ENCODE results near the gene PTTG1. TPM values are rescaled to one million over a fixed set of nuclear protein-coding genes. Genes with fewer than 3 reads are reported as not detected.

Gene PTTG1
- total and polyA plus RNA-seq, 9 of the 15 experiments (the other 6 are each of a cell fraction or from before 2014, with no cell fraction given) = 193 to 1,088 (median 349) TPM

- TF ChIP-seq, protein P1, sequence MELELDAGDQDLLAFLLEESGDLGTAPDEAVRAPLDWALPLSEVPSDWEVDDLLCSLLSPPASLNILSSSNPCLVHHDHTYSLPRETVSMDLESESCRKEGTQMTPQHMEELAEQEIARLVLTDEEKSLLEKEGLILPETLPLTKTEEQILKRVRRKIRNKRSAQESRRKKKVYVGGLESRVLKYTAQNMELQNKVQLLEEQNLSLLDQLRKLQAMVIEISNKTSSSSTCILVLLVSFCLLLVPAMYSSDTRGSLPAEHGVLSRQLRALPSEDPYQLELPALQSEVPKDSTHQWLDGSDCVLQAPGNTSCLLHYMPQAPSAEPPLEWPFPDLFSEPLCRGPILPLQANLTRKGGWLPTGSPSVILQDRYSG (tag; conservative IDR thresholded peaks at IDR 0.05; ENCODE audit: low read depth) = no peak
- peak; percentile 59 for TF ChIP-seq SAP30 (IDR thresholded peaks at IDR 0.05; ENCODE audit: borderline replicate concordance, insufficient read depth, low read depth, low read length, poor library complexity, severe bottlenecking)
- TF ChIP-seq, protein P2, sequence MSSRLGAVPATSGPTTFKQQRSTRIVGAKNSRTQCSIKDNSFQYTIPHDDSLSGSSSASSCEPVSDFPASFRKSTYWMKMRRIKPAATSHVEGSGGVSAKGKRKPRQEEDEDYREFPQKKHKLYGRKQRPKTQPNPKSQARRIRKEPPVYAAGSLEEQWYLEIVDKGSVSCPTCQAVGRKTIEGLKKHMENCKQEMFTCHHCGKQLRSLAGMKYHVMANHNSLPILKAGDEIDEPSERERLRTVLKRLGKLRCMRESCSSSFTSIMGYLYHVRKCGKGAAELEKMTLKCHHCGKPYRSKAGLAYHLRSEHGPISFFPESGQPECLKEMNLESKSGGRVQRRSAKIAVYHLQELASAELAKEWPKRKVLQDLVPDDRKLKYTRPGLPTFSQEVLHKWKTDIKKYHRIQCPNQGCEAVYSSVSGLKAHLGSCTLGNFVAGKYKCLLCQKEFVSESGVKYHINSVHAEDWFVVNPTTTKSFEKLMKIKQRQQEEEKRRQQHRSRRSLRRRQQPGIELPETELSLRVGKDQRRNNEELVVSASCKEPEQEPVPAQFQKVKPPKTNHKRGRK (tag; IDR thresholded peaks at IDR 0.05) = no peak
- no peak for TF ChIP-seq MXI1 (IDR thresholded peaks at IDR 0.05; ENCODE audit: low read depth, low read length)
- TF ChIP-seq POLR2AphosphoS2 (IDR thresholded peaks at IDR 0.05; ENCODE audit: low read length) = no peak
- TF ChIP-seq CBX8 (IDR thresholded peaks at IDR 0.05; ENCODE audit: borderline replicate concordance, extremely low read depth, low read depth, low read length, poor library complexity, severe bottlenecking) = no peak
- TF ChIP-seq, protein P3, sequence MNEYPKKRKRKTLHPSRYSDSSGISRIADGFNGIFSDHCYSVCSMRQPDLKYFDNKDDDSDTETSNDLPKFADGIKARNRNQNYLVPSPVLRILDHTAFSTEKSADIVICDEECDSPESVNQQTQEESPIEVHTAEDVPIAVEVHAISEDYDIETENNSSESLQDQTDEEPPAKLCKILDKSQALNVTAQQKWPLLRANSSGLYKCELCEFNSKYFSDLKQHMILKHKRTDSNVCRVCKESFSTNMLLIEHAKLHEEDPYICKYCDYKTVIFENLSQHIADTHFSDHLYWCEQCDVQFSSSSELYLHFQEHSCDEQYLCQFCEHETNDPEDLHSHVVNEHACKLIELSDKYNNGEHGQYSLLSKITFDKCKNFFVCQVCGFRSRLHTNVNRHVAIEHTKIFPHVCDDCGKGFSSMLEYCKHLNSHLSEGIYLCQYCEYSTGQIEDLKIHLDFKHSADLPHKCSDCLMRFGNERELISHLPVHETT (CRISPR knock-in tag; conservative IDR thresholded peaks at IDR 0.05 in 1 of 2, IDR thresholded peaks at IDR 0.05 in 1 of 2) = no peak
- no peak for TF ChIP-seq ZNF224 (CRISPR knock-in tag; IDR thresholded peaks at IDR 0.05)
- TF ChIP-seq FOXA1 (IDR thresholded peaks at IDR 0.05; ENCODE audit: borderline replicate concordance) = no peak
- no peak for TF ChIP-seq KAT2B (IDR thresholded peaks at IDR 0.05; ENCODE audit: low read depth, low read length)
- peak in 1 of 2 experiments; percentile 70; a peak in 1 of 4 replicates for TF ChIP-seq HDAC1 (IDR thresholded peaks at IDR 0.05)
- TF ChIP-seq FOXM1 (IDR thresholded peaks at IDR 0.05; ENCODE audit: low read depth) = peak; percentile 100
- TF ChIP-seq FOXM1 (CRISPR knock-in tag; IDR thresholded peaks at IDR 0.05; ENCODE audit: low read depth) = peak; percentile 99
- TF ChIP-seq TRIM24 (IDR thresholded peaks at IDR 0.05) = no peak; a peak in 1 of 4 replicates
- no peak for TF ChIP-seq ZNF551 (CRISPR knock-in tag; IDR thresholded peaks at IDR 0.05)
- TF ChIP-seq ZNF717 (CRISPR knock-in tag; IDR thresholded peaks at IDR 0.05) = no peak
- TF ChIP-seq ZNF644 (tag; IDR thresholded peaks at IDR 0.05; ENCODE audit: low read depth) = no peak
- no peak for TF ChIP-seq RBM22 (IDR thresholded peaks at IDR 0.05; ENCODE audit: low read depth, low read length, poor library complexity, severe bottlenecking)
- TF ChIP-seq POLR2H (tag; IDR thresholded peaks at IDR 0.05; ENCODE audit: low read depth) = peak; percentile 78
- TF ChIP-seq ZNF165 (CRISPR knock-in tag; IDR thresholded peaks at IDR 0.05; ENCODE audit: borderline replicate concordance) = no peak
- no peak for TF ChIP-seq CBFA2T2 (conservative IDR thresholded peaks at IDR 0.05)
- TF ChIP-seq FOXJ3 (CRISPR knock-in tag; IDR thresholded peaks at IDR 0.05) = no peak
- TF ChIP-seq, protein P4, sequence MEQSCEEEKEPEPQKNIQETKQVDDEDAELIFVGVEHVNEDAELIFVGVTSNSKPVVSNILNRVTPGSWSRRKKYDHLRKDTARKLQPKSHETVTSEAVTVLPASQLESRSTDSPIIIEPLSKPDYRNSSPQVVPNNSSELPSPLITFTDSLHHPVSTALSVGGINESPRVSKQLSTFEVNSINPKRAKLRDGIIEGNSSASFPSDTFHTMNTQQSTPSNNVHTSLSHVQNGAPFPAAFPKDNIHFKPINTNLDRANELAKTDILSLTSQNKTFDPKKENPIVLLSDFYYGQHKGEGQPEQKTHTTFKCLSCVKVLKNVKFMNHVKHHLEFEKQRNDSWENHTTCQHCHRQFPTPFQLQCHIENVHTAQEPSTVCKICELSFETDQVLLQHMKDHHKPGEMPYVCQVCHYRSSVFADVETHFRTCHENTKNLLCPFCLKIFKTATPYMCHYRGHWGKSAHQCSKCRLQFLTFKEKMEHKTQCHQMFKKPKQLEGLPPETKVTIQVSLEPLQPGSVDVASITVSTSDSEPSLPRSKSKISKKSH (CRISPR knock-in tag; IDR thresholded peaks at IDR 0.05) = no peak
These were observed at the start of gene PTTG1 (continued) for GRCh38 chr5:160421625-160422258.

Data from K562 (cell line).